Mucosa of descending colon (tissue), 3 donors: ENCODE data around the gene TTC27. TPM values are rescaled to one million over a fixed set of nuclear protein-coding genes. Genes with fewer than 3 reads are reported as not detected.

ENCODE experiments used
- ATAC-seq: fragments of 200-7000 bp; cut with Tn5 transposase; one replicate; pipeline ENCODE4 v1.9.1; 2020; ENCODE audit warnings: mild to moderate bottlenecking, moderate library complexity
- DNase-seq, 3 donors: peaks; one replicate each; pipeline ENCODE4 v3.0.0-alpha.2; 2020
- H3K36me3 ChIP-seq: fragments of 200-600 bp; one replicate; pipeline ENCODE4 v1.8.0; 2021; ENCODE audit warnings: low read depth, mild to moderate bottlenecking
- H3K4me1 ChIP-seq: fragments of 200-600 bp; one replicate; pipeline ENCODE4 v1.8.0; 2021; ENCODE audit warnings: low read depth, mild to moderate bottlenecking
- H3K4me3 ChIP-seq: fragments of 200-600 bp; one replicate; pipeline ENCODE4 v1.8.0; 2021; ENCODE audit warnings: mild to moderate bottlenecking
- H3K9me3 ChIP-seq: fragments of 200-600 bp; one replicate; pipeline ENCODE4 v1.8.0; 2021; ENCODE audit warnings: mild to moderate bottlenecking
- CTCF ChIP-seq: fragments of 200-600 bp; IDR thresholded peaks from one replicate; pipeline ENCODE4 v1.8.0; 2022; ENCODE audit warnings: antibody characterized with exemption, mild to moderate bottlenecking
- intact Hi-C, 2 donors: fragments of 100-400 bp; cut with DNase I in 1 of 2; cut with micrococcal nuclease in 1 of 2; formaldehyde crosslinking; loops; one replicate each; pipeline versions ENCODE4 v1.11.0 to v1.11.1; 2022; cut with DNase I, micrococcal nuclease
- total RNA-seq, 3 donors: library from RNA; stranded (reverse); fragmentation: NEBNext Ultra II Directional in 2 of 3; extraction: Animal tissue kit (Norgen Biotek cat#: 25700) in 2 of 3; gene quantifications; one replicate each; pipeline versions ENCODE4 v1.2.1 to v1.2.4, GENCODE V29; 2021 to 2023
- donor health status: DM: no; HTN: no; CAD: no; lungs with moderate emphysema.
- donor health status: DM: no; HTN: no; CAD: no.
- donor health status: DM: no; HTN: yes; CAD: no.

TTC27 gene
- total RNA-seq, 3 donors from 2014 or later: 10.2 to 13.3 (median 12.4) TPM

- H3K4me1 ChIP-seq: no peaks in the 10 kb centered on the region
- intact Hi-C loops: no loop called here
- TF ChIP-seq CTCF: no peak
Measured at GRCh38 chr2:32732120-32732519, 104.3 kb downstream of the TTC27 start.

GRCh38 chr2:32732912-32733472 is 105.1 kb downstream of the TTC27 start:
- Histone ChIP-seq H3K36me3 (no peaks in the 10 kb centered on the region), H3K4me1 (no peaks in the 10 kb centered on the region), H3K4me3 (no peak overlapping the region), H3K9me3 (no peaks in the 10 kb centered on the region)
- intact Hi-C loops: no loop called here
- TF ChIP-seq CTCF: no peak
- ATAC-seq: no peak
- no peak for DNase-seq

More at GRCh38 chr2:32732120-32732519, 104.3 kb downstream of the TTC27 start:
- Histone ChIP-seq H3K36me3 (no peaks in the 10 kb centered on the region), H3K9me3 (no peaks in the 10 kb centered on the region), H3K4me3 (no peak overlapping the region)
- DNase-seq (no peak), ATAC-seq (no peak)

- intact Hi-C loops: no loop called here
- no peak overlapping the region for H3K4me3 ChIP-seq
- H3K4me1 ChIP-seq: no peaks in the 10 kb centered on the region
- no peak for TF ChIP-seq CTCF
- DNase-seq (no peak), ATAC-seq (no peak)
- H3K36me3 ChIP-seq: no peaks in the 10 kb centered on the region
- H3K9me3 ChIP-seq: no peaks in the 10 kb centered on the region
Measured at GRCh38 chr2:32735348-32735747, 107.5 kb downstream of the TTC27 start.

GRCh38 chr2:32738939-32739338 is 111.1 kb downstream of the TTC27 start:
- Histone ChIP-seq H3K4me1 (no peaks in the 10 kb centered on the region), H3K36me3 (no peaks in the 10 kb centered on the region), H3K4me3 (no peak overlapping the region), H3K9me3 (no peaks in the 10 kb centered on the region)
- no peak for ATAC-seq
- DNase-seq: no peak
- TF ChIP-seq CTCF: no peak
- intact Hi-C loops: no loop called here

- DNase-seq: no peak
- no peak for ATAC-seq
- no peak for TF ChIP-seq CTCF
- no peaks in the 10 kb centered on the region for H3K9me3 ChIP-seq
- no peaks in the 10 kb centered on the region for H3K36me3 ChIP-seq
- no peak overlapping the region for H3K4me3 ChIP-seq
- intact Hi-C loops: no loop called here
- no peaks in the 10 kb centered on the region for H3K4me1 ChIP-seq
Measured at GRCh38 chr2:32739664-32740063, 111.8 kb downstream of the TTC27 start.

GRCh38 chr2:32741575-32741974 is 113.7 kb downstream of the TTC27 start:
- H3K9me3 ChIP-seq: no peaks in the 10 kb centered on the region
- ATAC-seq (no peak), DNase-seq (no peak)
- intact Hi-C loops: no loop called here
- TF ChIP-seq CTCF: no peak
- no peaks in the 10 kb centered on the region for H3K4me1 ChIP-seq
- H3K36me3 ChIP-seq: no peaks in the 10 kb centered on the region
- H3K4me3 ChIP-seq: no peak overlapping the region
